ENCODE measurements around the gene ACO2. TPM values are rescaled to one million over a fixed set of nuclear protein-coding genes. Genes with fewer than 3 reads are reported as not detected.

Gene ACO2
- total and polyA plus RNA-seq, 2 of the 8 experiments (the other 6 are each of a cell fraction or from before 2014, with no cell fraction given) = 52.8 to 75.4 TPM

DNA sequence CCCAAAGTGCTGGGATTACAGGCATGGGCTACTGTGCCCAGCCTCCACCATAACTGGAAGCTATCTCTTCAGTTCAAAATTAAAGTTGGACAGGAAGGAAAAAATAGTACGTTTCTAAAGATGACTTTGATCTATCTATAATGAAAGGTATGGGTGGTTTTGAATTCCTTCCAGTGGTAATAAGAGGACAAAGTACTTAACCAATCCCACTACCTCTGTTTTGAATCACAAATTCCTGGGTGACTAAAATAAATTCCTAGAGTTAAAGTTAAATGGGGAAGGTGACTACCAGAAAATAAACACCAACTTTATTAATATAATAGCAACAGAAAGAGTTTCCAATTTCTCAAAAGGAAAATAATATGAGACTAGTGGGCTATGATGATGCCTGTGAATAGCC, 9.5 kb upstream of the ACO2 start:
- Histone ChIP-seq H3K9ac (replicated peaks in 1 of 4; ENCODE audit: extremely low read depth in 1 of 4, low read depth in 3 of 4, low read length in 3 of 4) (no peak overlapping the region), H3K18ac (ENCODE audit: extremely low read depth, low read length) (no peak overlapping the region), H3K4ac (replicated peaks; ENCODE audit: insufficient read length, low read depth, low read length) (no peak overlapping the region), H3K4me2 (ENCODE audit: insufficient read depth in 1 of 2, low read depth in 2 of 2, low read length in 2 of 2) (no peak overlapping the region), H4K8ac (ENCODE audit: extremely low read depth, insufficient read depth, low read length) (no peak overlapping the region), H3K9me3 (ENCODE audit: insufficient read depth in 2 of 2, low read depth in 1 of 2, low read length in 1 of 2) (no peaks in the 10 kb centered on the region), H3K27me3 (replicated peaks in 1 of 4; ENCODE audit: control insufficient read depth in 3 of 4, extremely low read depth in 1 of 4, insufficient read depth in 3 of 4, low read length in 3 of 4) (no peaks in the 10 kb centered on the region), H3K56ac (replicated peaks; ENCODE audit: insufficient read length, low read depth, low read length) (no peak overlapping the region), H4K5ac (ENCODE audit: insufficient read length, low read depth, low read length) (no peak overlapping the region), H3K4me3 (ENCODE audit: extremely low read depth in 1 of 4, insufficient read depth in 2 of 4, low read depth in 3 of 4, low read length in 4 of 4) (no peak overlapping the region), H3K36me3 (ENCODE audit: control insufficient read depth in 2 of 4, insufficient read depth in 4 of 4, low read length in 3 of 4) (peaks cover 14 to 50% (median 35%) of the 10 kb centered on the region in 4 experiments), H2BK120ac (replicated peaks; ENCODE audit: low read depth, low read length) (no peak overlapping the region), H4K20me1 (replicated peaks in 1 of 2; ENCODE audit: control insufficient read depth in 1 of 2, insufficient read depth in 2 of 2, low read length in 2 of 2) (peaks cover 0 to 3% of the 10 kb centered on the region in 2 experiments), H2BK5ac (ENCODE audit: low read depth, low read length) (no peak overlapping the region), H3K79me1 (ENCODE audit: low read depth, low read length) (no peaks in the 10 kb centered on the region), H3K4me1 (replicated peaks in 1 of 4; ENCODE audit: control insufficient read depth in 3 of 4, insufficient read depth in 4 of 4, low read length in 3 of 4) (no peaks in the 10 kb centered on the region), H2BK12ac (ENCODE audit: low read depth, low read length) (no peak overlapping the region), H3K23me2 (ENCODE audit: low read depth, low read length) (no peaks in the 10 kb centered on the region), H2BK15ac (ENCODE audit: low read length) (no peak overlapping the region), H3K79me2 (ENCODE audit: control insufficient read depth in 1 of 2, insufficient read depth in 2 of 2, low read length in 2 of 2) (no peaks in the 10 kb centered on the region), H2BK20ac (ENCODE audit: low read length) (no peak overlapping the region), H3K14ac (ENCODE audit: insufficient read length) (no peak overlapping the region), H2AFZ (ENCODE audit: low read length) (no peak overlapping the region), H4K91ac (replicated peaks; ENCODE audit: insufficient read length, low read length) (no peak overlapping the region), H3K27ac (ENCODE audit: low read depth, low read length) (no peak overlapping the region), H3K23ac (ENCODE audit: insufficient read length) (no peak overlapping the region), H2AK5ac (ENCODE audit: low read depth, low read length) (no peak overlapping the region)
- 88% methylated on average over 1 of the region's 1 CpG; no CpG with 5 or more reads in 1 of the 2 experiments for WGBS, 2 experiments (ENCODE audit: extremely low coverage in 1 of 2, insufficient coverage in 1 of 2, insufficient read length in 1 of 2, insufficient replicate concordance in 2 of 2, low coverage in 1 of 2, low lambda C conversion rate in 2 of 2, missing lambda C conversion rate in 1 of 2)
- CTCF ChIA-PET (ENCODE audit: partially characterized antibody) = interaction anchor here (0.6 to 5.7 kb wide), 4 partner anchors 9 to 58 kb away, joined by 3 to 29 read pairs (median 4); partner anchors contain the start of genes ACO2 and PHF5A
- DNase-seq (ENCODE audit: low read depth in 1 of 2, low spot score in 2 of 2) = no peak
- no peak for FAIRE-seq
- POLR2A ChIA-PET (ENCODE audit: partially characterized antibody) = interaction anchor here (1.0 to 30.6 kb wide), 8 partner anchors 3 to 58 kb away, joined by 3 to 887 read pairs (median 6); partner anchors contain the start of genes ACO2, PHF5A and TOB2
- no peak for TF ChIP-seq CHD1 (IDR thresholded peaks at IDR 0.05; ENCODE audit: low read depth, low read length)
- no peak for TF ChIP-seq CTBP2 (IDR thresholded peaks at IDR 0.05; ENCODE audit: borderline replicate concordance, insufficient read depth, insufficient read length, low read length)
- TF ChIP-seq POLR2A (IDR thresholded peaks at IDR 0.05; ENCODE audit: control extremely low read depth in 1 of 2, low read depth in 2 of 2, low read length in 2 of 2) = no peak
- no peak for TF ChIP-seq SUZ12 (IDR thresholded peaks at IDR 0.05; ENCODE audit: low read length)
- no peak for TF ChIP-seq CBX5 (IDR thresholded peaks at IDR 0.05; ENCODE audit: low read depth, low read length)
- TF ChIP-seq TAF7 (optimal IDR thresholded peaks at IDR 0.05; ENCODE audit: borderline replicate concordance, low read depth, low read length) = no peak
- TF ChIP-seq FOSL1 (IDR thresholded peaks at IDR 0.05; ENCODE audit: insufficient read depth, low read depth, low read length) = no peak

Data from H1 (cell line).